GM19463 (cell line): ENCODE results near the gene ZNFX1.

Experiments used
- ATAC-seq: cut with Tn5 transposase; IDR thresholded peaks from one replicate; pipeline ENCODE4 v1.9.1; 2021; ENCODE audit warnings: mild to moderate bottlenecking, moderate library complexity; ENCODE audit not compliant: unreplicated experiment

Gene ZNFX1

DNA sequence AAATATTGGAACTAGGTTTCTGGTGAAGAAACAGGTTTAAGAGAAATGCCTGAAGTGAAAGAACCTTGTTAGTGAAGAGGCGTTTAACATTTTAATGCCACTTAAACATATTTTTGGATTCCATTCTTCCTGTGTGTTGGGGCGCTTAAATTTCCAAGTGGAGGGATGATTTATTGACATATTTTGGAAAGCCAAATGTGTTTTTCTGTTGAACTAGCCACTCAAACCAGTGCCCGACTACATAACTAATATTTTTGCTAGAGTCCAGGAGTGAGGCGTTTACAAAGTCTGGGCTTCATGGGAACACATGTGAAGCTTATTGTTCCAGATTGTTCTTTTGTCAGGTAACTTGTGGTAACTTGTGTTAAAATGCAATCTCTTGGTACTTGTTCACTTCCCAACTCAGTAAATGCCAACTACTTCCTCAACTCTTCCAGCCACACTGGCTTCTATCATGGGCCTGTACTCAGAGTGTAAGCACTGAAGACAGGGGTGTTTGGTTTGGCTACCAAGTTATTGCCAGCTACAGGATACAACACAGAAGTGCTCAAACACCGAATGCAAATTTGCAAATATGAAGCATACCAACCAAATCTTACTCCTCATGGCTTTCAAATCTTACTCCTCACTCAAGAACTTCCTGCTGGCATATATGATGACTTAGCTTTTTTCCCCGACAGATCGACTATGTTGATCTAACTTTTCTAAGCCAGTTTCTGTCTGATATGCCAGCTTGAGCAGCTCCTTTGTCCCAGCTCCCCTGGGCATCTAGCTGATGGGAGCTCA, 2.0 kb upstream of the ZNFX1 start:
- ATAC-seq, result no peak

DNA sequence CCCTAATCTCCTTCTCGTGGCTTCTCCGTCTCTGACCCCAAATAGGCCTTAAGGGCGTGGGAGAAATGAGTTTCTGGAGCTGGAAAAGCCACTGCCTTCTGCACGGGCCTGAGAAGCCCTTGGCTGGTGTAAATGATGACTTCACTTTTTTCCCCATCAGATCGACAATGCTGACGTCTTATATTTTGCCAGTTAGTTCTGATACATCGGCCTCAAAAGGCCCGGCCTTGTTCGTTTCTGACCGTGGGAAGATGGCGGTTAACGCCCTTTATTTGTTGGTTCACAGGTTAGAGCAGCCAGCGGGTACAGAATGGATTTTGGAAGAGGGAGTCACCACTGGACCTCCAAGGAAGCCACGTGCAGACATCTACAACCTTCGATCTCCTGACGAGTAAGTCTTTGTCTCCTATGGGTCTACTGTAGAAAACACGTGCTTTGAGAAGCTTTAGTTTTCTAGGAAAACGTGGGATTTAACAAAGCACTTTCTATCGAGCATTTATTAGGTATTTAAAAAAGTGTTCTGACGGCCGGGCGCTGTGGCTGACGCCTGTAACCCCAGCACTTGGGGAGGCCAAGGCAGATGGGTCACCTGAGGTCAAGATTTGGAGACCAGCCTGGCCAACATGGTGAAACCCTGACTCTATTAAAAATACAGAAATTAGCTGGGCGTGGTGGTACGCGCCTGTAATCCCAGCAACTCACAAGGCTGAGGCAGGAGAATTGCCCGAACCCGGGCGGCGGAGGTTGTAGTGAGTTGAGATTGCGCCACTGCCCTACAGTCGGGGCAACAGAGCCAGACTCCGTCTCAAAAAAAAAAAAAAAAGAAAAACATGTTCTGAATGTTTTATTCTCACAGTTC, 1.2 kb upstream of the ZNFX1 start:
- ATAC-seq, result no peak

DNA sequence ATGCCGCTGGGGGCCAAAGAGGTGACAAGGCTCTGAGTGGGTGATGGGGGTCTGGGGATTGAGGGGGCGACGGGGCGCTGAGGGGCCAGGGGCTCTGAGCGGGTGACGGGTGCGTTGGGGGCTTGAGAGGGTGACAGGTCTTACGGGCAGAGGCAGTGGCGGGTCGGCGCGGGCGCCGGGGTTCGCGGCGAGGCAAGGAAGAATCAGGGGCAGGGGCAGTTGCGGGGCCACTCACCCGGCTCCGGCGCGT, 146 bp downstream of the ZNFX1 start:
- ATAC-seq, result no peak

DNA sequence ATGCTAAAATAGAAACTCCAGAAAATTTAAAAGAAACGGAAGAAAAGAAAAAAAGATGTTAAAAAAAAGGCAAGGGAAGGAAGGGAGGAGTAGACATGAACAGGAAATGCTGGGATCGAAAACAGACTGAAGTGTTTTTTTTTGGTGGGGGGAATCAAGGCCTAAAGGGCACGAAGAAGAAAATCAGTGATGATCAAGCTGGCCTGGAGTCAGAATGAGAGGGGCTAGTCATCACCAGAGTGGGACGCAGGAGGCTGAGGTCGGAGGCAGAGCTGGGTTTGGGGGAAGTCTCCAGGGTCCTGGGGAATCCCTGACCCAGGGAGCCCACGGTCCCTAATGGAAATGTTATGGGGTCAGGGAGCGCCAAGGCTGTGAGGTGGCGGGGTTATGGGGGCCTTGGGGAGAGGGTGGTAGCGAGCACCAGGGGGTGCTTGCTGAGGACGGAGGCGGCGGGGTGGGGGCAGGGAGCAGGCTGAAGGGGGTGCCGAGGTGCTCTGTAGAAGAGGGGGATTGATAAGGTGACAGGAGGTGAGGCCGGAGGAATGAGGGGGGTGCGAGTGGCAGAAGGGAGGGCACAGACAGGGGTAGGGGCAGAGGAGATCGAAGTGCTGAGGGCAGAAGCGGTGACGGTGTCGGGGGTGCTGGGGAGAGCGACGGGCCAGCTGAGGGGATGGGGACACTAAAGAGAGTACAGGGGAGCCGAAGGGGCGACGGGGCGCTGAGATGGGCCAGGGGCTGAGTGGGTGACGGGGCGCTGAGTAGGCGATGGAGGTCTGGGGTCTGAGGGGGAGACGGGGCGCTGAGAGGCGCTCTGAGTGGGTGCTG, 684 bp downstream of the ZNFX1 start:
- no peak for ATAC-seq

DNA sequence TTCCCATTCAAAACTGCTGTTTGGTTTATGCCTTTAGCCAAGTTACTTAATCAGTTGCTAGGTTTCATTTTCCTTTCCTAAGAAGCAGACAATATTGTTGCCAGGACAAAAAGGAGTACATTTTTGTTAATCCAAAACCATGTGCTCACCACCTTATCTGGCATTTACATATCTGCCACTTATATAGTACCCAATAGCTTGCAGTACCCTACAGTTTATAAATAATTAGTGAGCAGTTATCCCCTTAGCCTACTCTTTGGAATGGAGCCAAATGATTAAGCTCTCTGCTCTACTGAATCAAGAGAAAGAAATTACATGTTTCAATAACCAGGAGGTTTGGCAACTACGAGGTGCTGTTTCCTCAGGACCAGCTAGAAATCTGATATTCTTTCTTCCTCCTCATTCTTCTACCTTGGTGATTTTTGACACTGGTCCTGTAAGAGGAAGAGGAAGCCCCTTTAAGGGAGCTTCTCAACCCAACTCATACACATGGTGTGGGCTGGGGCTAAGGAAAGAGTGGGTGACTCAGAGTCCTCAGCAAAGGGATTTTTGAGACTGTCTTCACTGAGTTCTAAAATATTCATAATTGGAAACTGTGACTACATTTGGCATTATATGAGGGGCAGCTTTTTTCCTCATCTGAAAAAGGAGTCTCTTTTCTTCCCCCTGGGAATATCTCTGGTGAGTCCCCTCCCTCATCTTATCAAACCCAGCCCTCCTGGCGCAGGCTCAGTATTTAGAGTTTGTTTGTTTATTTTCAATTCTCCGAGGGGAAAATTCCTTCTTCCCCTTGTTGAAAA, 1.5 kb downstream of the ZNFX1 start:
- ATAC-seq, result no peak

DNA sequence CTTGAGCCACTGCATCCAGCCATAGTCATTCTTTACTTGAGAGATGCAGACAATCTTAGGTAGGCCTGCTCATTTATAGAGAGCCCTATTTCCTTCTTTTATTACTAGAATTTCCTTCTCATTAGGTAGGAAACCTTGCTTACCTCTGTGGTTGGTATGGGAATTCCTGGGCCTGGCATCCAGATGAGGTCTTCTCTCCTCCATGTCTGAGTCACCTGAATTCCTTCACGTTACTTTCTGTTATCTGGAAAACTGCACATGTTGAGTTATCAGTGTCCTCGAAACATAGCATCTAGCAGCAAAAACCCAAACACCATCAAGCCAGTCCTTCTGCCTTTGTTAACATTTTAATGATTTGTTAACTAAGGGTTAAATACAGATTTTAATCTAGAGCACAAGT, 2.2 kb downstream of the ZNFX1 start:
- no peak for ATAC-seq

DNA sequence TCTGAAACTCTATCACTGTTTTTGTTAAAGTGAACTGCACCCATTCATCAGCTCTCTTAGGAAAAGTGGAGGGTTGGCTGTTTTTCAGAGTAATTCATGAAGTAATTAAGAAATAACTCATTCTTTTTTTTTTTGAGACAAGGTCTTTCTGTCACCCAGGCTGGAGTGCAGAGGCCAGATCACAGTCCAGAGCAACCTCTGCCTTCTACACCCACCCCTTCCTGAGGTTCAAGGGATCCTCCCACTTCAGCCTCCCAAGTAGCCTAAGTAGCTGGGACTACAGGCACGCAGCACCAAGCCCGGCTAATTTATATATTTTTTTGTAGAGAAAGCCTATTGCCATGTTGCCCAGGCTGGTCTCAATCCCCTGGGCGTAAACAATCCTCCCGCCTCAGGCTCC, 2.6 kb downstream of the ZNFX1 start:
- no peak for ATAC-seq

DNA sequence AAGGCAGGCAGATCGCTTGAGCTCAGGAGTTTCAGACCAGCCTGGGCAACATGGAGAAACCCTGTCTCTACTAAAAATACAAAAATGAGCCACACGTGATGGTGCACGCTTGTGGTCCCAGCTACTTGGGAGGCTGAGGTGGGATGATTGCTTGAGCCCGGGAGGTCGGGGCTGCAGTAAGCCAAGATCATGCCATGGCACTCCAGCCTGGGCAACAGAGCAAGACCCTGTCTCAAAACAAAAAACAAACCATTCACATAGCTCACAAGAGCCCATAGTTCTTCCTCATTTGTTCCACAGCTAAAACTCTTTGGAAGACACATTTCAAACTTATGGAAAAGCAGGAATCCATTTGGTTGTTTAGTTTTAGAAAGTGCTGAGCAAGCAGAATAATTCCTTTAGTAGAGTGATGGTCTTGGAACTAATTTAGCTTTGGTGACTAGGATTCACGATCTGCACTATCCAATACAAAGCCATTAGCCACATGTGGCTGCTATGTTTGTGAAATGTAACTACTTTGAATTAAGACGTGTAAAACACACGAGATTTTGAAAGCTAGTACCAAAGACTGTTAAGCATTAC, 4.1 kb downstream of the ZNFX1 start:
- no peak for ATAC-seq

DNA sequence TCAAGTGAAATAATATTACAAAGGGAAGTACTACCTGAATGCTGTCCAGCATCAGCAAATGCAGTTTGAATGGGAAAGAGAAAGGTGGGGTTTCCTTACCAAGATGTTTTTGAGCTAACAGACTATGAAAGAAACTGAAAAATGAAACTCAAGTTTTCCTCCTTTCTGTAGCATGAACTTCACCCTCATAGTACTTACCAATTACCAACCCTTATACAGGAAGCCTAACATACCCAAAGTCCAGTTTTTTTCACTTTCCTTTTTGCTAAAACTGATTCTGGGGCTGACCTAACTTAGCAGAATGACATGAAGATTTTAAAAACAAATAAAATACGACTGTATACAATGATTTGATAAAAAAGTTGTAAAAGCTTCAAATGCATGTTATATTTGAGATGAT, 5.2 kb downstream of the ZNFX1 start:
- ATAC-seq, result no peak

DNA sequence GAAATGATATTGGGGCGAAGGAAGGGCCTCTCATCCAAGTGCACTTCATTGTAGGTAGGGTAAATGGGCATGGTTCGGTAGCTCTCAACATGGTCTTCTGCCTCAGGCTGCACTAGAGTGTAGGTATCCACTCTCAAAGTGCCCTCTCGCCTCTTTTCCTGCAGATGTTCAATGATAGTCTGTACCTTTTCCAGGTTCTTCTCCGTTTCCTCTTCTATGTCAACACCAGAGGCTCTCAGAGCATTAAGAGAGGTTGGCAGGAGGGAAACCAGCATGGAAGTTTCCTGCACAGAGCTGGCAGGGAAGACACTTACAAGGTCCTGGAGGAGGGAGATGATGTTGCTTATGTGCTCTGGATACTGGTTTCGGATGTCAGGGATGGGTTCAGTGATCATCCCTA, 7.1 kb downstream of the ZNFX1 start:
- no peak for ATAC-seq

DNA sequence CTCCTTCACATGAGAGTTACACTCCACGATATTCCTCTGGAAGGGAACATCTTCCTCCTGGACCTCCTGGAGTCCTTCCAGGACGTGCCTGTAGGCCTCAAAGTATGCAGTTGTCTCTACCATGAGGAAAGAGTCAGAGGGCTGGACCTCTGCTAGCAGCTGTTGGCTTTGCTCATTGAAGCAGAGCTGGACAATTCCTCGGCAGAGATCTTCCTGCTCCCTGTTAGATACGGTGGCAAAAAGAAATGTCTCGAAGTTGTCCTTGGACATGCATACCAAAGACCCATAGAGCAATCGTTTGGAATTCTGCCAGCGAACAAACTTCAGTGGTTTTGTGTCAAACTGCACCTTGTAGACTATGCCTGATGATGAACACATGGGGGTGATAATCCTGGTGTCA, 7.7 kb downstream of the ZNFX1 start:
- no peak for ATAC-seq

DNA sequence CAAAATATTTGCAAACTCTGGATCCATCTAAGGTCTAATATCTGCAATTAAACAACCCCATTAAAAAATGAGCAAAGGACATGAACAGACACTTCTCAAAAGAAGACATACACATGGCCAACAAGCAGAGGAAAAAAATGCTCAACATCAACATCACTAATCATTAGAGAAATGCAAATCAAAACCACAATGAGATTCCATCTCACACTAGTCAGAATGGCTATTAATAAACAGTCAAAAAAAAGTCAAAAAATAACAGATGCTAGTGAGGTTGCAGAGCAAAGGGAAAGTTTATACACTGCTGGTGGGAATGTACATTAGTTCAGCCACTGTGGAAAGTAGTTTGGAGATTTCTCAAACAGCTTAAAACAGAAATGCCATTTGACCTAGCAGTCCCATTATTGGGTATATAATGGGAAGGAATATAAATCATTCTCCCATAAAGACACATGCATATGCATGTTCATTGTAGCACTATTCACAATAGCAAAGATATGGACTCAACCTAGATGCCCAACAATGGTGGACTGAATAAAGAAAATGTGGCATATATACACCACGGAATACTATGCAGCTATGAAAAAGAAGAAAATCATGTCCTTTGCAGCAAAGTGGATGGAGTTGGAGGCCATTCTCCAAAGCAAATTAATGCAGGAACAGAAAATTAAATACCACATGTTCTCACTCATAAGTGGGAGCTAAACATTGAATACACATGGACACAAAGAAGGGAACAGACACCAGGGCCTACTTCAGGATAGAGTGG, 9.1 kb downstream of the ZNFX1 start:
- ATAC-seq, result no peak

DNA sequence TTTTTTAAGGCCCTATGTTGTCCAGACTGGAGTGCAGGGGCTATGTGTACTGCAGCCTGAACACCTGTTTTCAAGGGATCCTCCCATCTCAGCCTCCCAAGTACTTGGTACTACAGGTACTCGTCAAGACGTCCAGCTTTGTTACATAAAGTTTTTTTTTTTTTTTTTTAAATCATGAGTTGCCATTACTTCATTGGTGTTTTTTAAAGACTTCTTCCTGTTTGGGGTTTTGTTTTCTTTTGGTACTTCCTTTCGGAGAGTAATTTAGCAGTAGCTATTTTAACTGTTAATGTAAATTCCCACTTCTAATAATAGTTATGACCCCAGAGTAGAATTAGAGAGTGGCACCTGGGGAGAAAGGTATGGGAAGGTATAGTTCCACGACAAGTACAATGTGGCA, 10.5 kb downstream of the ZNFX1 start:
- no peak for ATAC-seq

DNA sequence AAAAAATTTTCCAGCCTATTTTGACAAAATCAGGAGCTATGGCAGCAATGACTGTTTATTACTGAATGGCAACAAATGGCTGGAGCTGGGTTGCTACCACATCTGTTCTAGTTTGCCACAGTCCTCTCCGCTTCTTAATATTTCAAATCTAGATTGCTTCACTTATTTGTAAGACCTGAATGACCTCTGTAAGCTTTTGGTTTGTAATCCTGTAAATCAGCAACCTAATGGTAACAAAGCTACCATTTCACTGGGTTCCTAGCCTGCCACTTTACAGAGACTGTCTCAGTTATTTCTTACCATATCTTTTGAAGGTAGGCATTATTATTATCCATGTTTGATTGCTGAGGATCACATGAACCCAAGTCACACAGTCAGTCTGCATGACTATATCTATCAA, 15.4 kb downstream of the ZNFX1 start:
- ATAC-seq, result no peak

DNA sequence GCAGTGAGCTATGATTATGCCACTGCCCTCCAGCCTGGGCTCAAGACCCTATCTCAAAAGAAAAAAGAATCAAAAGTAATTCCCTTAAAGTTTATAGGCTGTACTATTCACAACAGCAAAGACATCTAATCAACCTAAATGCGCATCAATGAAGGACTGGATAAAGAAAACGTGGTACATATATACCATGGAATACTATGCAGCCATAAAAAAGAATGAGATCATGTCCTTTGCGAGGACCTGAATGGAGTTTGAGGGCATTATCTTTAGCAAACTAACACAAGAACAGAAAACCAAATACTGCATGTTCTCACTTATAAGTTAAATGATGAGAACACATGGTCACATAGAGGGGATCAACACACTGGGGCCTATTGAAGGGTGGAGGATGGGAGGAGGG, 16.7 kb downstream of the ZNFX1 start:
- no peak for ATAC-seq

DNA sequence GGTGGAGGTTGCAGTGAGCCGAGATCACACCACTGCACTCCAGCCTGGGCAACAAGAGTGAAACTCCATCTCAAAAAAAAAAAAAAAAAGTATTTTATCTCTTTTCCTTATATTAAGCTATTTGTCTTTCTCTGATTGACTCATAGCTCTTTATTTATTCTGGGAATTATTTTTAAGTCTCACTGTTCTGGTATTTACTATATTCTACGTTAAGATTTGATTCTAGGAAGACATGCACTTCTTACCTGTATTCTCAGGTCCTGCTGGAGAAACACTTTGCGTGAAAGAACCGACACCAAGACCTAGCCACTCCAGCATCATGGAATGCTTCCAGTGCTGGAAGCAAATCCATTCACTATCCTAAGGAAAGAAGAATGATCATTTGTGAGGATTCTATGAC, 17.6 kb downstream of the ZNFX1 start:
- no peak for ATAC-seq

DNA sequence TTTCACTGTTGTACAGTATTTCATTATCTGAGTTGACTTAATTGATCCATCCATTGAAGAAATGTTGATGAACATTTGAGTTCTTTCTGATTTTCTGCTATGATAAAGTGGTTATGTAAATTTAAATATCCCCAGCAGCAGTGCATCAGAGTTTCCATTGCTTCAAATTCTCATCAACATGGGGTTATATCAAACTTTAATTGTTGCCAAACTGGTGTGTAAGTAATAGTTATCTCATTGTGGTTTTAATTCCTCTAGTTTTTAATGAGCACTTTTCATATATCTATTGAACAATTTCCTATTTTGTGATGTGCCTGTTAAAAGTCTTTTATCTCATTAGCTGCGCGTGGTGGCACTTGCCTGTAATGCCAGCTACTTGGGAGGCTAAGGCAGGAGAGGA, 18.1 kb downstream of the ZNFX1 start:
- ATAC-seq, result no peak

DNA sequence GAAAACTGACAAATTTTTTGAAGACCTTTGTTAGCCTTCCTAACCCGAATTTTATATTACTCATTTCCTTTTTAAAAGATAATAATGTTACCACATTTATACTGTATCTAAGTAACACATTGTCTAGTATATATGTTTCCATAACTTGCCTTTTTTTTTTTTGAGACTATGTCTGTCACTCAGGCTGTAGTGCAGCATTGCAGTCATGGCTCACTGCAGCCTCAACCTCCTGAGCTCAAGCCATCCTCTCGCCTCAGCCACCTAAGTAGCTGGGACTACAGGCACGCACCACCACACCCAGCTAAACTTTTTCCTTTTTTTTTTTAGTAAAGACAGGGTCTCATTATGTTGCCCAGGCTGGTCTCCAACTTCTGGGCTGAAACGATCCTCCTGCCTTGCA, 18.6 kb downstream of the ZNFX1 start:
- no peak for ATAC-seq

DNA sequence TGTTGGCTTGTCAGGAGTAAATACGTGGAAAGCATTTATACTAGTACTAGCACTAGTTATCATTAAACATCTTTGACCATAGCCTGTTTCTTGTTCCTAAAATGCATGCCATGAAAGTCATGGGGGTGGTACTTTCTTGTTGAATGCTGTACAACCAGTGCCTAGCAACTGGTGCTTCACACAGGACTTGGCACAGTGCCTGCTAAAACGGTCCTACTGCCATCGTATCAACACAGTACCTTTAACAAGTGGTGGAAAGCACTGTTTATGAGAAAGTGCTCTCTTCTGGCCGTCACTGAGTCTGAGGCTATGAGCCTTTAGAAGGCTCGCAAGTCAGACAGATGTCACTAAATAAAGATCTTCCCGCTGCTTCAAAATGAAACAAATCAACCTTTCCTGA, 21.6 kb downstream of the ZNFX1 start:
- no peak for ATAC-seq
